Neural cell (in vitro differentiated cells): ENCODE results near the gene ARSD. TPM values are rescaled to one million over a fixed set of nuclear protein-coding genes. Genes with fewer than 3 reads are reported as not detected.
"Not testable (repeated sequence)": the region's sequence is repeated elsewhere in the genome, so short reads cannot be mapped to it uniquely, and the experiment has no call there.

Experiments used
- H2AFZ ChIP-seq: fragments of 200-600, 300-800 bp; sonication (generic), shearing (Covaris generic); 2 replicates; pipeline ENCODE4 v1.6.0; 2014; ENCODE audit warnings: low read depth, mild to moderate bottlenecking, antibody characterized with exemption, low read length, moderate library complexity
- H3F3A ChIP-seq: fragments of 200-600 bp; shearing (Covaris generic); 2 replicates; pipeline ENCODE4 v1.6.1; 2016; ENCODE audit warnings: mild to moderate bottlenecking, moderate library complexity, mixed read lengths, antibody characterized with exemption, low read length; ENCODE audit not compliant: insufficient read depth, poor library complexity, severe bottlenecking
- H3K27ac ChIP-seq: fragments of 200-600, 300-800 bp; sonication (generic), shearing (Covaris generic); 2 replicates; pipeline ENCODE4 v1.5.1; 2014; ENCODE audit warnings: mild to moderate bottlenecking, low read length, moderate library complexity
- H3K27me3 ChIP-seq: fragments of 300-800, 200-600 bp; sonication (generic), shearing (Covaris generic); 2 replicates; pipeline ENCODE4 v1.6.0; 2014; ENCODE audit warnings: mild to moderate bottlenecking, low read depth, low read length, moderate library complexity; ENCODE audit not compliant: insufficient read depth
- H3K36me3 ChIP-seq: fragments of 300-800, 200-600 bp; sonication (generic), shearing (Covaris generic); 2 replicates; pipeline ENCODE4 v1.5.1; 2014; ENCODE audit warnings: mild to moderate bottlenecking, antibody characterized with exemption, low read length, moderate library complexity; ENCODE audit not compliant: insufficient read depth
- H3K4me2 ChIP-seq: fragments of 300-800, 200-600 bp; sonication (generic), shearing (Covaris generic); 2 replicates; pipeline ENCODE4 v1.6.0; 2014; ENCODE audit warnings: mild to moderate bottlenecking, low read length
- H3K4me3 ChIP-seq: fragments of 300-800, 200-600 bp; sonication (generic), shearing (Covaris generic); 2 replicates; pipeline ENCODE4 v1.5.1; 2014; ENCODE audit warnings: mild to moderate bottlenecking, low read length, moderate library complexity
- H3K79me2 ChIP-seq: fragments of 200-600 bp; shearing (Covaris generic); replicated peaks from 2 replicates; pipeline ENCODE4 v1.6.0; 2014; ENCODE audit warnings: mild to moderate bottlenecking, low read length, moderate library complexity; ENCODE audit not compliant: insufficient read depth
- H3K9ac ChIP-seq: fragments of 300-800, 200-600 bp; sonication (generic), shearing (Covaris generic); 2 replicates; pipeline ENCODE4 v1.6.1; 2016; ENCODE audit warnings: mild to moderate bottlenecking, low read length, mixed read lengths
- H3K9me2 ChIP-seq: fragments of 200-600 bp; shearing (Covaris generic); 2 replicates; pipeline ENCODE4 v1.6.1; 2016; ENCODE audit warnings: mild to moderate bottlenecking, low read length, mixed read lengths; ENCODE audit not compliant: insufficient read depth
- H3K9me3 ChIP-seq: fragments of 200-600, 300-800 bp; sonication (generic), shearing (Covaris generic); 2 replicates; pipeline ENCODE4 v1.6.1; 2016; ENCODE audit warnings: mild to moderate bottlenecking, mixed run types, low read length, moderate library complexity, mixed read lengths
- H4K20me1 ChIP-seq: fragments of 200-600 bp; shearing (Covaris generic); 2 replicates; pipeline ENCODE4 v1.6.1; 2016; ENCODE audit warnings: mild to moderate bottlenecking, mixed run types; ENCODE audit not compliant: insufficient read depth
- EZH2 ChIP-seq: fragments of 200-600, 300-800 bp; shearing (Covaris generic), sonication (generic); IDR thresholded peaks from 2 replicates; pipeline ENCODE4 v1.6.1; 2014; ENCODE audit warnings: antibody characterized with exemption, low read length, borderline replicate concordance, mild to moderate bottlenecking; ENCODE audit not compliant: insufficient read depth, poor library complexity, severe bottlenecking
- MXI1 ChIP-seq: fragments of 450-650 bp; conservative IDR thresholded peaks from 2 replicates; pipeline ENCODE4 v1.6.1; 2014; ENCODE audit warnings: antibody characterized with exemption, mild to moderate bottlenecking; ENCODE audit not compliant: poor library complexity, severe bottlenecking
- POLR2AphosphoS5 ChIP-seq: IDR thresholded peaks from 2 replicates; pipeline ENCODE4 v1.6.1; 2012
- RAD21 ChIP-seq: fragments of 450-650 bp; conservative IDR thresholded peaks from 2 replicates; pipeline ENCODE4 v1.6.1; 2014; ENCODE audit warnings: antibody characterized with exemption, mild to moderate bottlenecking, moderate library complexity
- SMC3 ChIP-seq: fragments of 450-650 bp; conservative IDR thresholded peaks from 2 replicates; pipeline ENCODE4 v1.6.1; 2014; ENCODE audit warnings: antibody characterized with exemption, mild to moderate bottlenecking, moderate library complexity; ENCODE audit not compliant: poor library complexity
- TAF1 ChIP-seq: IDR thresholded peaks from 2 replicates; pipeline ENCODE4 v1.6.1; 2012; ENCODE audit warnings: low read depth
- polyA plus RNA-seq: library from polyadenylated mRNA; depleted of rRNA; stranded (reverse); fragments of >200 nt; gene quantifications from 2 replicates; pipeline ENCODE4 v1.2.3, GENCODE V29; 2014
- TF ChIP-seq, protein P1 (sequence below): IDR thresholded peaks from 2 replicates; pipeline ENCODE4 v1.6.1; 2012; ENCODE audit warnings: borderline replicate concordance
- TF ChIP-seq, protein P2 (sequence below): fragments of 450-650 bp; IDR thresholded peaks from 2 replicates; pipeline ENCODE4 v1.5.1; 2014; ENCODE audit warnings: antibody characterized with exemption, mild to moderate bottlenecking, moderate library complexity; ENCODE audit not compliant: poor library complexity, severe bottlenecking

ARSD gene
- polyA plus RNA-seq, 1 donor from 2014 or later: 4.7 TPM

GRCh38 chrX:2954541-2954940, 25.4 kb upstream of the ARSD start:
- H3K9me3 ChIP-seq: no peaks in the 10 kb centered on the region
- TF ChIP-seq, protein P1, sequence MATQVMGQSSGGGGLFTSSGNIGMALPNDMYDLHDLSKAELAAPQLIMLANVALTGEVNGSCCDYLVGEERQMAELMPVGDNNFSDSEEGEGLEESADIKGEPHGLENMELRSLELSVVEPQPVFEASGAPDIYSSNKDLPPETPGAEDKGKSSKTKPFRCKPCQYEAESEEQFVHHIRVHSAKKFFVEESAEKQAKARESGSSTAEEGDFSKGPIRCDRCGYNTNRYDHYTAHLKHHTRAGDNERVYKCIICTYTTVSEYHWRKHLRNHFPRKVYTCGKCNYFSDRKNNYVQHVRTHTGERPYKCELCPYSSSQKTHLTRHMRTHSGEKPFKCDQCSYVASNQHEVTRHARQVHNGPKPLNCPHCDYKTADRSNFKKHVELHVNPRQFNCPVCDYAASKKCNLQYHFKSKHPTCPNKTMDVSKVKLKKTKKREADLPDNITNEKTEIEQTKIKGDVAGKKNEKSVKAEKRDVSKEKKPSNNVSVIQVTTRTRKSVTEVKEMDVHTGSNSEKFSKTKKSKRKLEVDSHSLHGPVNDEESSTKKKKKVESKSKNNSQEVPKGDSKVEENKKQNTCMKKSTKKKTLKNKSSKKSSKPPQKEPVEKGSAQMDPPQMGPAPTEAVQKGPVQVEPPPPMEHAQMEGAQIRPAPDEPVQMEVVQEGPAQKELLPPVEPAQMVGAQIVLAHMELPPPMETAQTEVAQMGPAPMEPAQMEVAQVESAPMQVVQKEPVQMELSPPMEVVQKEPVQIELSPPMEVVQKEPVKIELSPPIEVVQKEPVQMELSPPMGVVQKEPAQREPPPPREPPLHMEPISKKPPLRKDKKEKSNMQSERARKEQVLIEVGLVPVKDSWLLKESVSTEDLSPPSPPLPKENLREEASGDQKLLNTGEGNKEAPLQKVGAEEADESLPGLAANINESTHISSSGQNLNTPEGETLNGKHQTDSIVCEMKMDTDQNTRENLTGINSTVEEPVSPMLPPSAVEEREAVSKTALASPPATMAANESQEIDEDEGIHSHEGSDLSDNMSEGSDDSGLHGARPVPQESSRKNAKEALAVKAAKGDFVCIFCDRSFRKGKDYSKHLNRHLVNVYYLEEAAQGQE: no peak
- TF ChIP-seq POLR2AphosphoS5: no peak
- TF ChIP-seq TAF1: no peak
- TF ChIP-seq, protein P2, sequence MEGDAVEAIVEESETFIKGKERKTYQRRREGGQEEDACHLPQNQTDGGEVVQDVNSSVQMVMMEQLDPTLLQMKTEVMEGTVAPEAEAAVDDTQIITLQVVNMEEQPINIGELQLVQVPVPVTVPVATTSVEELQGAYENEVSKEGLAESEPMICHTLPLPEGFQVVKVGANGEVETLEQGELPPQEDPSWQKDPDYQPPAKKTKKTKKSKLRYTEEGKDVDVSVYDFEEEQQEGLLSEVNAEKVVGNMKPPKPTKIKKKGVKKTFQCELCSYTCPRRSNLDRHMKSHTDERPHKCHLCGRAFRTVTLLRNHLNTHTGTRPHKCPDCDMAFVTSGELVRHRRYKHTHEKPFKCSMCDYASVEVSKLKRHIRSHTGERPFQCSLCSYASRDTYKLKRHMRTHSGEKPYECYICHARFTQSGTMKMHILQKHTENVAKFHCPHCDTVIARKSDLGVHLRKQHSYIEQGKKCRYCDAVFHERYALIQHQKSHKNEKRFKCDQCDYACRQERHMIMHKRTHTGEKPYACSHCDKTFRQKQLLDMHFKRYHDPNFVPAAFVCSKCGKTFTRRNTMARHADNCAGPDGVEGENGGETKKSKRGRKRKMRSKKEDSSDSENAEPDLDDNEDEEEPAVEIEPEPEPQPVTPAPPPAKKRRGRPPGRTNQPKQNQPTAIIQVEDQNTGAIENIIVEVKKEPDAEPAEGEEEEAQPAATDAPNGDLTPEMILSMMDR: no peak
- TF ChIP-seq RAD21: no peak
- no peak for TF ChIP-seq EZH2
- no peak for TF ChIP-seq MXI1
- H4K20me1 ChIP-seq: no peaks in the 10 kb centered on the region
- no peak overlapping the region for H2AFZ ChIP-seq
- H3K9me2 ChIP-seq: no peaks in the 10 kb centered on the region
- H3F3A ChIP-seq: no peaks in the 10 kb centered on the region
- no peaks in the 10 kb centered on the region for H3K79me2 ChIP-seq
- no peak overlapping the region for H3K9ac ChIP-seq
- H3K36me3 ChIP-seq: no peaks in the 10 kb centered on the region
- no peak overlapping the region for H3K27ac ChIP-seq
- H3K4me2 ChIP-seq: no peak overlapping the region
- H3K27me3 ChIP-seq: no peaks in the 10 kb centered on the region
- H3K4me3 ChIP-seq: no peak overlapping the region

- H3K9ac ChIP-seq, H3K27me3 ChIP-seq, H3K79me2 ChIP-seq, H3K9me2 ChIP-seq, H3K36me3 ChIP-seq, H4K20me1 ChIP-seq, H3K4me2 ChIP-seq, H3K9me3 ChIP-seq, H3K4me3 ChIP-seq, H3K27ac ChIP-seq, H3F3A ChIP-seq, H2AFZ ChIP-seq: not testable (repeated sequence)
These were observed 8.8 kb upstream of the ARSD start for GRCh38 chrX:2937942-2938341.

GRCh38 chrX:2934715-2935710, 5.9 kb upstream of the ARSD start:
- Histone ChIP-seq H3K27me3 (no peaks in the 10 kb centered on the region), H3K9ac (no peak overlapping the region), H3K79me2 (no peaks in the 10 kb centered on the region), H3K9me3 (no peaks in the 10 kb centered on the region), H3K4me2 (no peak overlapping the region), H3K36me3 (no peaks in the 10 kb centered on the region), H4K20me1 (no peaks in the 10 kb centered on the region), H3K27ac (no peak overlapping the region), H3K4me3 (no peak overlapping the region), H2AFZ (no peak overlapping the region), H3F3A (no peaks in the 10 kb centered on the region), H3K9me2 (no peaks in the 10 kb centered on the region)
- TF ChIP-seq MXI1: no peak
- no peak for TF ChIP-seq TAF1
- no peak for TF ChIP-seq RAD21
- TF ChIP-seq, protein P1: no peak
- TF ChIP-seq, protein P2: no peak
- no peak for TF ChIP-seq POLR2AphosphoS5
- no peak for TF ChIP-seq EZH2
- no peak for TF ChIP-seq SMC3
